BE2C (cell line): ENCODE results near the gene ADPRHL1.

Experiments
- DNase-seq: peaks from one replicate; pipeline ENCODE4 v3.0.0-alpha.2; 2020
- H3K27me3 ChIP-seq: fragments of 250-450 bp; sonication (Bioruptor Pico); 2 replicates; pipeline ENCODE4 v1.5.1; 2020; ENCODE audit warnings: mild to moderate bottlenecking
- H3K36me3 ChIP-seq: fragments of 250-450 bp; sonication (Bioruptor Pico); 2 replicates; pipeline ENCODE4 v1.5.1; 2020; ENCODE audit warnings: mild to moderate bottlenecking
- H3K4me1 ChIP-seq: fragments of 250-450 bp; sonication (Bioruptor Pico); 2 replicates; pipeline ENCODE4 v1.5.1; 2020
- H3K4me3 ChIP-seq: 2 replicates; pipeline ENCODE4 v1.5.1; 2011; ENCODE audit warnings: low read depth, low read length
- H3K9me3 ChIP-seq: fragments of 250-450 bp; sonication (Bioruptor Pico); 2 replicates; pipeline ENCODE4 v1.5.1; 2020
- CTCF ChIP-seq: IDR thresholded peaks from 2 replicates; pipeline ENCODE4 v1.5.1; 2012; ENCODE audit warnings: mild to moderate bottlenecking, low read depth, low read length

ADPRHL1 gene

GRCh38 chr13:113400621-113401451 is 52.5 kb downstream of the ADPRHL1 start:
- H3K9me3 ChIP-seq: no peaks in the 10 kb centered on the region
- DNase-seq: no peak
- no peaks in the 10 kb centered on the region for H3K27me3 ChIP-seq
- H3K36me3 ChIP-seq: no peaks in the 10 kb centered on the region
- no peaks in the 10 kb centered on the region for H3K4me1 ChIP-seq
- TF ChIP-seq CTCF: no peak
- H3K4me3 ChIP-seq: no peak overlapping the region

GRCh38 chr13:113399755-113400149 is 53.5 kb downstream of the ADPRHL1 start:
- Histone ChIP-seq H3K36me3 (no peaks in the 10 kb centered on the region), H3K9me3 (no peaks in the 10 kb centered on the region), H3K4me1 (no peaks in the 10 kb centered on the region), H3K27me3 (no peaks in the 10 kb centered on the region), H3K4me3 (no peak overlapping the region)
- no peak for TF ChIP-seq CTCF
- no peak for DNase-seq

GRCh38 chr13:113398963-113399754 is 54.1 kb downstream of the ADPRHL1 start:
- Histone ChIP-seq H3K4me1 (no peaks in the 10 kb centered on the region), H3K27me3 (no peaks in the 10 kb centered on the region), H3K9me3 (no peaks in the 10 kb centered on the region), H3K4me3 (no peak overlapping the region), H3K36me3 (no peaks in the 10 kb centered on the region)
- no peak for DNase-seq
- TF ChIP-seq CTCF: no peak

GRCh38 chr13:113397608-113398425 is 55.5 kb downstream of the ADPRHL1 start:
- no peak for DNase-seq
- no peaks in the 10 kb centered on the region for H3K36me3 ChIP-seq
- no peaks in the 10 kb centered on the region for H3K4me1 ChIP-seq
- no peaks in the 10 kb centered on the region for H3K27me3 ChIP-seq
- H3K4me3 ChIP-seq: no peak overlapping the region
- no peaks in the 10 kb centered on the region for H3K9me3 ChIP-seq
- TF ChIP-seq CTCF: no peak

- Histone ChIP-seq H3K4me3 (peak overlapping the region; percentile 36), H3K4me1 (no peaks in the 10 kb centered on the region), H3K9me3 (no peaks in the 10 kb centered on the region), H3K36me3 (no peaks in the 10 kb centered on the region), H3K27me3 (no peaks in the 10 kb centered on the region; the same call in 1 of the 2 replicates)
- no peak for TF ChIP-seq CTCF
- no peak for DNase-seq
Measured at GRCh38 chr13:113394339-113394640, 59.0 kb downstream of the ADPRHL1 start.
